Fibroblast of skin of left biceps (primary cell): ENCODE data around the gene ZNF823.
"Not testable (repeated sequence)": the region's sequence is repeated elsewhere in the genome, so short reads cannot be mapped to it uniquely, and the experiment has no call there.

Experiments used
- DNase-seq, 2 experiments: peaks; one replicate each; pipeline ENCODE4 v3.0.0-alpha.2; 2013; ENCODE audit warnings: low read depth in 2 of 2

The ZNF823 gene

GRCh38 chr19:11680689-11681302 lies 58.0 kb downstream of the ZNF823 start:
- DNase-seq: no peak

GRCh38 chr19:11678504-11678903 lies 60.2 kb downstream of the ZNF823 start:
- DNase-seq: no peak

- DNase-seq: not testable (repeated sequence)
Measured at GRCh38 chr19:11676661-11677600, 61.8 kb downstream of the ZNF823 start.

- no peak for DNase-seq
Measured at GRCh38 chr19:11675569-11675968, 63.2 kb downstream of the ZNF823 start.

- no peak for DNase-seq
Measured at GRCh38 chr19:11674067-11674492, 64.7 kb downstream of the ZNF823 start.

GRCh38 chr19:11673608-11674041 lies 65.1 kb downstream of the ZNF823 start:
- DNase-seq: no peak
